PC-3 (cell line): ENCODE measurements around the gene NSF.

ENCODE experiments used
- EZH2 ChIP-seq: fragments of 300-600 bp; sonication (generic); IDR thresholded peaks from one replicate; pipeline ENCODE4 v1.6.1; 2017; ENCODE audit warnings: antibody characterized with exemption, mild to moderate bottlenecking, low read length; ENCODE audit not compliant: unreplicated experiment
- TF ChIP-seq, protein P1 (sequence below): fragments of 300-600 bp; sonication (generic); conservative IDR thresholded peaks from 2 replicates; pipeline ENCODE4 v1.5.1; 2017; ENCODE audit warnings: antibody characterized with exemption, low read depth, mild to moderate bottlenecking, low read length

DNA sequence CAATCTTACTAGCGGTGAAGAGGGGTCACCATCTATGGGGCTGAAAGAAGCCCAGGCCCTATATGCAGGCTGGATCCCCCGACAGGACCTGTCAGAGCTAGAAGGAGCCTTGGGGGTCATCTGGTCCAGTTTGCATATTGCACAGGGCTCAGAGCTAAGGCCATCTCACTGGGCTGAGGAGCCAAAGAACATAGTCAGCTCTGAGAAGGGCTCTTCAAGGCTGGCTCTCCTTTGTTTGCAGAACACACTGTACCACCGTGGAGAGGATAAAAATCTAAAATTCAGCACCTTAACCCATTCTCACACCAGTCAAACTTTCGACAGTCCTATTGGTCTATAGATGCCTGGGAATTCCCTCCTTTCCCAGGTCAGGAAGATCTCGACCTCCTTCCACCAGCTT is 203.8 kb downstream of the NSF start:
- TF ChIP-seq, protein P1, sequence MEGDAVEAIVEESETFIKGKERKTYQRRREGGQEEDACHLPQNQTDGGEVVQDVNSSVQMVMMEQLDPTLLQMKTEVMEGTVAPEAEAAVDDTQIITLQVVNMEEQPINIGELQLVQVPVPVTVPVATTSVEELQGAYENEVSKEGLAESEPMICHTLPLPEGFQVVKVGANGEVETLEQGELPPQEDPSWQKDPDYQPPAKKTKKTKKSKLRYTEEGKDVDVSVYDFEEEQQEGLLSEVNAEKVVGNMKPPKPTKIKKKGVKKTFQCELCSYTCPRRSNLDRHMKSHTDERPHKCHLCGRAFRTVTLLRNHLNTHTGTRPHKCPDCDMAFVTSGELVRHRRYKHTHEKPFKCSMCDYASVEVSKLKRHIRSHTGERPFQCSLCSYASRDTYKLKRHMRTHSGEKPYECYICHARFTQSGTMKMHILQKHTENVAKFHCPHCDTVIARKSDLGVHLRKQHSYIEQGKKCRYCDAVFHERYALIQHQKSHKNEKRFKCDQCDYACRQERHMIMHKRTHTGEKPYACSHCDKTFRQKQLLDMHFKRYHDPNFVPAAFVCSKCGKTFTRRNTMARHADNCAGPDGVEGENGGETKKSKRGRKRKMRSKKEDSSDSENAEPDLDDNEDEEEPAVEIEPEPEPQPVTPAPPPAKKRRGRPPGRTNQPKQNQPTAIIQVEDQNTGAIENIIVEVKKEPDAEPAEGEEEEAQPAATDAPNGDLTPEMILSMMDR = no peak
- TF ChIP-seq EZH2 = no peak
